IPS-15b (cell line): ENCODE measurements around the gene NUDCD3.

ENCODE experiments used
- H3K27me3 ChIP-seq: one replicate; pipeline ENCODE4 v1.6.1; 2013; ENCODE audit warnings: low read length; ENCODE audit not compliant: control insufficient read depth, insufficient read depth
- H3K36me3 ChIP-seq: one replicate; pipeline ENCODE4 v1.6.1; 2013; ENCODE audit warnings: low read length; ENCODE audit not compliant: control insufficient read depth, insufficient read depth
- H3K4me1 ChIP-seq: one replicate; pipeline ENCODE4 v1.6.1; 2013; ENCODE audit warnings: mild to moderate bottlenecking, low read length; ENCODE audit not compliant: control insufficient read depth, insufficient read depth
- H3K4me3 ChIP-seq: one replicate; pipeline ENCODE4 v1.5.1; 2013; ENCODE audit warnings: low read depth, low read length
- H3K9ac ChIP-seq: one replicate; pipeline ENCODE4 v1.6.1; 2013; ENCODE audit warnings: low read depth, mild to moderate bottlenecking, low read length
- H3K9me3 ChIP-seq: one replicate; pipeline ENCODE4 v1.6.1; 2013; ENCODE audit warnings: mild to moderate bottlenecking, low read length; ENCODE audit not compliant: control insufficient read depth, insufficient read depth

NUDCD3 gene

DNA sequence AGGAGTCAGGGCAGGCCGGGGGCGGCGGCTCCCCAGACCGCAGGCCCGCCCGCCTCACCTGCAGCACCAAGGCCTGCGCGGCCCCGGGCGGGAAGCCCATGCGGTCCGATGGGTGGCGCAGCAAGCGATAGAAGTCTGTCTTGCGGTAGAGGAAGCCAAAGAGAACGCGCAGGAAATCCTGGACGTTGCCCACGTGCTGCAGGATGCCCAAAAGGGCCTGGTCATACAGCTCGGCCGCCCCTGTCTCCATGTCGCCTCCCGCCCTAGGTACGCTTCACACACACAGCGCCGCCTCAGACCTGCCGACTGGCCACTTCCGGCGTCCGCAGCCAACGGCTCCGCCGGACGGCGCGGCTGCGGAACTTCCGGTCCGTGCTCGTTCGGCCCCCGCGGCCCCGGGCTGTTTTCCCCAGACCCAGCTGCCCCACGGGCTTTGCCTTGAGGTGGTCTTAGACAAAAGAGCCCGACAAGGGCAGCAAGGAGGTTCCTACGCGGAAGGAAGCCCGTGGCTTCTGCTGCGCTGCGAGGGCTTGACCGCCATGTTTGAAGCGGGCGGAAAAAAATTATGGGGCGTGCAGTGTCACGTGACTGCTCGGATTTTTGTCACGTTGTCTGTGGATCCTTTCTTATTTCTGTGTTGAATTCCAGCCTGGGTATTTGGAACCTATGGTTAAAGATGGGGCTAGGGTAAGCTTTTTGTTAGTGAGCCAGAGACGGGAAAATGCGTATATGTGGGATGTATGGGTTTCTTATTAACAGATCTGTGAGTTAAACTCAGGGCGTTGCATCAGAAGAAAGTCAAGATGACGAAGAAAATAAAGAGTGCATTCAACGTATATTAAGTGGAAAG, at the start of gene NUDCD3:
NUDCD3 (minus strand) TSS at position 308 of the 850 bp plus-strand sequence; CDS start at position 250, 58 bp downstream.
- peak within 1 kb of the TSS; percentile 98 for H3K4me3 ChIP-seq
- no peaks in the 10 kb centered on the region for H3K27me3 ChIP-seq
- H3K4me1 ChIP-seq: no peaks in the 10 kb centered on the region
- no peaks in the 10 kb centered on the region for H3K9me3 ChIP-seq
- H3K9ac ChIP-seq: peak within 1 kb of the TSS; percentile 98
- H3K36me3 ChIP-seq: no peaks in the 10 kb centered on the region

GRCh38 chr7:44539669-44540506, 49.4 kb upstream of the NUDCD3 start:
- Histone ChIP-seq H3K9ac (no peak overlapping the region), H3K4me1 (no peaks in the 10 kb centered on the region), H3K9me3 (no peaks in the 10 kb centered on the region), H3K27me3 (no peaks in the 10 kb centered on the region), H3K36me3 (no peaks in the 10 kb centered on the region), H3K4me3 (no peak overlapping the region)

DNA sequence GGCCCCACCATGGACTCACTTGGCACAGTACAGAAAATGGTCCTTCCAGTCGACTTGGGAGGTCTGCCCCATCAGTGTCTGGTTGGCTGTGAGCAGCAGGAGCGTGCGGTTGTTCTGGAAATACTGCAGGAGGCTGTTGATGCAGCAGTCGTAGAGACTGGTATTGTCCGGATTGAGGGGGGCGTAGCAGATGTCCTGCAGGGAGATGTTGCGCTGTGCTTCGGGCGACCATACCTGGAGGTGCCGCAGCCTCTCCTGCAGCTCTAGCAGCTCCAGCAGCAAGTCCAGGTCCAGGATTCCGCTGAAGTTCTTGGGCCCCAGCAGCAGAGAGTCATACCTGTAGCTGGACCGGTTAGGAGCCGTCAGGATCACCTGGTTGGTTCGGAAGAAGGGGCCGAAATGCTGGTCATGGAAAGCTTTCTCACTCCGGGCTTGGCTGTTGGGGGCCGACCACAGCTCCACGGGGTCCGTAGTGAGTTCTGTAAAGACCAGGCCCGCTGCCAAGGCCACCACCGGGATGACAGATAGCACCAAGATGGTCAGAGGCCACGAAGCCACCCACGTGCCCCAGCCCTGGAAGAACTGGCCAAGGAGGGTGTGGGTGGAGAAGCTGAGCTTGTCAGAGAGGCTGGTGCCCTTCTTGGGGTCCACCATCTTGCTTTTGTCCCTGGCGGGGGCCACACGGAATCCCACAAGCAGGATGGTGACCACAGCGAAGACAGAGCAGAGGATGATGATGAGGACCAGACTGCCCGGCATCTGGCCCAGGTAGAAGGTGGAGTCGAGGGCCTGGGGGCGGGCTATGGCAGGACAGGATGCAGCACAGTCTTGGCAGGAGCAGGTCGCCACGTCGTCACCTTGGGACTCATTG, 48.6 kb upstream of the NUDCD3 start:
- H3K9ac ChIP-seq: no peak overlapping the region
- H3K27me3 ChIP-seq: no peaks in the 10 kb centered on the region
- H3K4me3 ChIP-seq: no peak overlapping the region
- H3K4me1 ChIP-seq: no peaks in the 10 kb centered on the region
- H3K36me3 ChIP-seq: no peaks in the 10 kb centered on the region
- no peaks in the 10 kb centered on the region for H3K9me3 ChIP-seq

DNA sequence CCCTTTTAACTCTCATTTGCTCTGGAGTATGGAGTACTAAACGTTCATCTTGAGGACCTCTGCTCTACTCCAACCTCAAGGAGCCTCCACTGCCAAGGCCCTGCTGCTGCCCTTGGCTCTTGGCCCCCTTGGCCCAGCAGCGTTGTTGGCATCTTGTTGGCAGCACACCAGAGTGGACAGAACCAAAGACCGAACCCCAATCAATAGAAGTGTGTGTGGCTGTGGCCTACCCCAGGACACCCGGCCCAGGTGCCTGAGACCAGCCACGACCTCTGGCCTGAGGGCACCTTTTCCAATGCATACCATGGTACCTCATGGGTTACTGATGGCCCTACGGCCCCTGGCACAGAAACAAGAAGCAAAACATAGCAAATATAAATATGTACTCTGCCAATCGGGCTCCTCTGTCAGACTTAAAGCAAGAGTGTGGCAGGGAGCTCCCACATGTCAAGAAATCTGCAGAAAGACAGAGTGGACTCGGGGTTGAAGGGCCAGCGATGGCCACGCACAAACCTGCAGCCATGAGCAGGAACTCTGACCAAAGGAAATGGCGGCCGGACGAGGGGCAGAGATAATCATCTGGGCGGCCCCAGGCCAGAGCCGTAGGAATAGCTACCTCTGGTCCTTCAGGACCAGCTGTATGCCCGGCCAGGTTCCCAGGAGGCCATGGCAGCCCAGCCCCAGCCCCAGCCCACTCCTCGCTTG, 47.8 kb upstream of the NUDCD3 start:
- Histone ChIP-seq H3K36me3 (no peaks in the 10 kb centered on the region), H3K4me1 (no peaks in the 10 kb centered on the region), H3K9ac (no peak overlapping the region), H3K9me3 (no peaks in the 10 kb centered on the region), H3K27me3 (no peaks in the 10 kb centered on the region), H3K4me3 (no peak overlapping the region)

- Histone ChIP-seq H3K4me1 (no peaks in the 10 kb centered on the region), H3K9ac (no peak overlapping the region), H3K36me3 (no peaks in the 10 kb centered on the region), H3K9me3 (no peaks in the 10 kb centered on the region), H3K27me3 (no peaks in the 10 kb centered on the region), H3K4me3 (no peak overlapping the region)
Observed at GRCh38 chr7:44537442-44537841, 47.0 kb upstream of the NUDCD3 start.

DNA sequence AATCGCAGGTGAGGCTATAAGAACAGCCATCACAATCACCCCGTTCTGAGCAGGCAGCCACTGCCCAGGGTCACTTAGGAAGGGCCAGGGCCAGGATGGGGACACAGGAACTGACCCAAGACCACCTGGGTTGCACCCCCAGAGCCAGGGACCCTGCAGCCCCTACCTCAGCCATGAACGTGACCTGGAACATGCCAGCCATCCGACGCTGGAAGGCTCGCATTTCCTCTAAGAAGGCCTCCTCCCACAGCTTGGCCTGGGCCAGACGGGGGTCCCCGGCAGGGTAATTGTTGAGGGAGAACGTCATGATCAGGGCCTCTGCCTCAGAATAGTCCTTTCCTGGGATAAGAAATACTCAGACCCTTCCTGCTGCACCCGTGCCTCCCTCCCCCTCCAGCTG, 45.6 kb upstream of the NUDCD3 start:
- H3K36me3 ChIP-seq: no peaks in the 10 kb centered on the region
- no peaks in the 10 kb centered on the region for H3K4me1 ChIP-seq
- H3K4me3 ChIP-seq: no peak overlapping the region
- H3K9me3 ChIP-seq: no peaks in the 10 kb centered on the region
- no peaks in the 10 kb centered on the region for H3K27me3 ChIP-seq
- no peak overlapping the region for H3K9ac ChIP-seq

- H3K4me3 ChIP-seq: no peak overlapping the region
- no peaks in the 10 kb centered on the region for H3K36me3 ChIP-seq
- no peaks in the 10 kb centered on the region for H3K9me3 ChIP-seq
- H3K27me3 ChIP-seq: no peaks in the 10 kb centered on the region
- no peaks in the 10 kb centered on the region for H3K4me1 ChIP-seq
- no peak overlapping the region for H3K9ac ChIP-seq
Observed at GRCh38 chr7:44535348-44536064, 45.0 kb upstream of the NUDCD3 start.

DNA sequence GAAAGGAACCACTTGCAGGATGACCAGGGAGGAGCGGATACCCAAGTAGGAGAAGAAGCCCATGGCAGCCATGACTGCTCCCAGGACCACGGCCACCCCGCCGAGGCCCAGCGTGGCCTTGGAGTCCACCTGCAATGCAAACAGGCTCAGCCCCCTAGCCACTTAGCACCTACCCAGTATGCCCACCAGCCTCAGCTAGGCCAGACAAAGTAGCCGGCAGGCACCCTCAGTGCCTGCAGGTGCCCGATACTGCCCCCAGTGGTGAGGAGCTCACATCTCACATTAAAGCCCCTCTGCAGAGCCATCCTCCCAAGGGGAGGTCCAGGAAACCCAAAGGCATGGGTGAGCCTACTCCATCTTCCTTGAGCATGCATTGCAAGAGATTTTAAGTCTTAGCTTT, 44.0 kb upstream of the NUDCD3 start:
- no peak overlapping the region for H3K4me3 ChIP-seq
- no peaks in the 10 kb centered on the region for H3K9me3 ChIP-seq
- H3K9ac ChIP-seq: no peak overlapping the region
- no peaks in the 10 kb centered on the region for H3K27me3 ChIP-seq
- no peaks in the 10 kb centered on the region for H3K4me1 ChIP-seq
- H3K36me3 ChIP-seq: no peaks in the 10 kb centered on the region

- Histone ChIP-seq H3K36me3 (no peaks in the 10 kb centered on the region), H3K9ac (no peak overlapping the region), H3K9me3 (no peaks in the 10 kb centered on the region), H3K4me3 (no peak overlapping the region), H3K4me1 (no peaks in the 10 kb centered on the region), H3K27me3 (no peaks in the 10 kb centered on the region)
Observed at GRCh38 chr7:44534087-44534486, 43.6 kb upstream of the NUDCD3 start.

- Histone ChIP-seq H3K4me3 (no peak overlapping the region), H3K4me1 (no peaks in the 10 kb centered on the region), H3K9me3 (no peaks in the 10 kb centered on the region), H3K27me3 (no peaks in the 10 kb centered on the region), H3K36me3 (no peaks in the 10 kb centered on the region), H3K9ac (no peak overlapping the region)
Observed at GRCh38 chr7:44533301-44534055, 43.0 kb upstream of the NUDCD3 start.
